HG03442 (cell line): Measurements from ENCODE around the gene ARMH2.
"Not testable (repeated sequence)": the region's sequence is repeated elsewhere in the genome, so short reads cannot be mapped to it uniquely, and the experiment has no call there.

Experiments used
- ATAC-seq: cut with Tn5 transposase; IDR thresholded peaks from one replicate; pipeline ENCODE4 v1.9.1; 2021; ENCODE audit warnings: mild to moderate bottlenecking, moderate library complexity; ENCODE audit not compliant: unreplicated experiment

The ARMH2 gene

GRCh38 chr6:24765968-24766367, 32.7 kb downstream of the ARMH2 start:
- ATAC-seq, result not testable (repeated sequence)

GRCh38 chr6:24764833-24765828, 33.6 kb downstream of the ARMH2 start:
- not testable (repeated sequence) for ATAC-seq

GRCh38 chr6:24763578-24763977, 35.1 kb downstream of the ARMH2 start:
- ATAC-seq, result no peak

GRCh38 chr6:24761851-24762250, 36.9 kb downstream of the ARMH2 start:
- ATAC-seq, result no peak

GRCh38 chr6:24761193-24761835, 37.4 kb downstream of the ARMH2 start:
- no peak for ATAC-seq

- no peak for ATAC-seq
Observed at GRCh38 chr6:24760210-24760609, 38.5 kb downstream of the ARMH2 start.

GRCh38 chr6:24759718-24760117, 39.0 kb downstream of the ARMH2 start:
- ATAC-seq, result no peak

- no peak for ATAC-seq
Observed at GRCh38 chr6:24757611-24758010, 41.1 kb downstream of the ARMH2 start.

- ATAC-seq, result no peak
Observed at GRCh38 chr6:24755279-24755678, 43.4 kb downstream of the ARMH2 start.

- ATAC-seq, result not testable (repeated sequence)
Observed at GRCh38 chr6:24754378-24754777, 44.3 kb downstream of the ARMH2 start.

GRCh38 chr6:24753545-24753944, 45.2 kb downstream of the ARMH2 start:
- ATAC-seq, result no peak

- ATAC-seq, result no peak
Observed at GRCh38 chr6:24752917-24753492, 45.7 kb downstream of the ARMH2 start.

- no peak for ATAC-seq
Observed at GRCh38 chr6:24752503-24752902, 46.2 kb downstream of the ARMH2 start.

GRCh38 chr6:24750878-24751277, 47.8 kb downstream of the ARMH2 start:
- ATAC-seq, result not testable (repeated sequence)

GRCh38 chr6:24749297-24749696, 49.4 kb downstream of the ARMH2 start:
- ATAC-seq, result no peak
